T-helper 17 cell (primary cell): Measurements from ENCODE around the gene USP5. TPM values are rescaled to one million over a fixed set of nuclear protein-coding genes. Genes with fewer than 3 reads are reported as not detected.

Experiments used
- ATAC-seq: fragments of 150-1000 bp; cut with Tn5 transposase; 2 replicates; pipeline ENCODE4 v1.10.0; 2021; ENCODE audit warnings: mild to moderate bottlenecking, moderate library complexity
- DNase-seq, 3 donors: peaks; one replicate each; pipeline versions ENCODE4 v3.0.0 to v3.0.0-alpha.2; 2020 to 2021
- H3K9me3 ChIP-seq: one replicate; pipeline ENCODE4 v1.7.0; 2013; ENCODE audit warnings: low read length, mild to moderate bottlenecking; ENCODE audit not compliant: control insufficient read depth, poor library complexity, severe bottlenecking
- H3K27ac Mint-ChIP-seq: one replicate; pipeline ENCODE4 v1.8.0; 2022; ENCODE audit warnings: mild to moderate bottlenecking, moderate library complexity, mixed read lengths
- H3K27me3 Mint-ChIP-seq: one replicate; pipeline ENCODE4 v1.8.0; 2022; ENCODE audit warnings: mixed read lengths
- H3K36me3 Mint-ChIP-seq: one replicate; pipeline ENCODE4 v1.8.0; 2022; ENCODE audit warnings: low read depth, mixed read lengths
- H3K4me1 Mint-ChIP-seq: one replicate; pipeline ENCODE4 v1.8.0; 2022; ENCODE audit warnings: mild to moderate bottlenecking, mixed read lengths
- H3K4me3 Mint-ChIP-seq: one replicate; pipeline ENCODE4 v1.8.0; 2022; ENCODE audit warnings: mild to moderate bottlenecking, moderate library complexity, mixed read lengths
- total RNA-seq, 4 donors: library from RNA in 2 of 4; stranded (reverse) in 2 of 4; gene quantifications; one replicate each; pipeline ENCODE4 v1.2.3 and lab custom pipeline; 2022 to 2026

USP5 gene
- total RNA-seq, 2 donors from 2014 or later: 65.7 to 76.1 TPM

GRCh38 chr12:6821591-6822425 is 30.1 kb upstream of the USP5 start, which contains the start of gene GPR162:
GPR162 (plus strand) TSS chr12:6821821; CDS start chr12:6823899, 2,078 bp downstream.
- Mint-ChIP-seq H3K4me3 (peak within 1 kb of the TSS; percentile 83), H3K36me3 (peaks cover 14% of the 10 kb centered on the region), H3K27ac (no peak within 1 kb of the TSS), H3K27me3 (peaks cover 23% of the 10 kb centered on the region), H3K4me1 (peaks cover 24% of the 10 kb centered on the region)
- no peak for ATAC-seq
- no peak for DNase-seq
- H3K9me3 ChIP-seq: no peaks in the 10 kb centered on the region

DNA sequence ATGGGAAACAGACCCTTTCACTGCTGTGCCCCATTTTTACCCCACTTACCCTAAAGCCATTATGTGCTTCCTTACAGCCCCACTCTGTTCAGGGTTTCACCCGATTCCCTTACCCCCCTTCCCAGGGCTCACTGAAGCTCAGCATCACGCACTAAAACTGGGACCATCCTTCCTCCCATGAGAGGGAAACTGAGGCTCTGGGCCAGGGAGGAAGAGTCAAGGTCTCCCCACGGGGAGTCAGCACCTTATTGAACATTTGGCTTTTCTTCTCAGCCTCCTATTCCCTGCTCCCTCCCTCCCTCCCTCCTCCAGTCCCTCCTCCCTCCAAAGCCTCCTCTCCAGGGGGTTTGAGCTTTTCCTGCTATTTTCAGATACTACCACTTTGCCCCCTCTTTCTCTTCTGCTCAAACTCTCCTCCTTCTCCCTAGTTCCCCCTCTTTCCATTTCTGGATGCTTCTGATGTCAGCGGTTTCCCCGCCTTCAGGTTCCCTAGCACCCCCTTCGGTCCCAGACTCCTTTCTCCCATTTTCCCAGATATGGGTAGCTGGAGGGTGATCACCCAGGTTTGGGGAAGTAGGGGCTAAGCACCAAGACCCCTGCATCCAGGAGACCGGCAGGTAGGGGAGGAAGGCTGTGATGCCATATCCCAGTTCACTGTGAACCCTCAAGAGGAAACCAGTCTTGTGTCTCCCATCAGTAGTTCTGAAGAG is 29.4 kb upstream of the USP5 start:
- peaks cover 16% of the 10 kb centered on the region for H3K36me3 Mint-ChIP-seq
- H3K27me3 Mint-ChIP-seq: peaks cover 31% of the 10 kb centered on the region
- peaks cover 29% of the 10 kb centered on the region for H3K4me1 Mint-ChIP-seq
- no peaks in the 10 kb centered on the region for H3K9me3 ChIP-seq
- DNase-seq: no peak
- ATAC-seq: no peak
- peak overlapping the region; percentile 83 for H3K4me3 Mint-ChIP-seq
- H3K27ac Mint-ChIP-seq: no peak overlapping the region

- no peak for ATAC-seq
- Mint-ChIP-seq H3K4me1 (peaks cover 32% of the 10 kb centered on the region), H3K4me3 (no peak overlapping the region), H3K36me3 (peaks cover 11% of the 10 kb centered on the region), H3K27me3 (peaks cover 31% of the 10 kb centered on the region), H3K27ac (no peak overlapping the region)
- no peaks in the 10 kb centered on the region for H3K9me3 ChIP-seq
- DNase-seq: no peak
These were observed 28.5 kb upstream of the USP5 start for GRCh38 chr12:6823182-6824084.

DNA sequence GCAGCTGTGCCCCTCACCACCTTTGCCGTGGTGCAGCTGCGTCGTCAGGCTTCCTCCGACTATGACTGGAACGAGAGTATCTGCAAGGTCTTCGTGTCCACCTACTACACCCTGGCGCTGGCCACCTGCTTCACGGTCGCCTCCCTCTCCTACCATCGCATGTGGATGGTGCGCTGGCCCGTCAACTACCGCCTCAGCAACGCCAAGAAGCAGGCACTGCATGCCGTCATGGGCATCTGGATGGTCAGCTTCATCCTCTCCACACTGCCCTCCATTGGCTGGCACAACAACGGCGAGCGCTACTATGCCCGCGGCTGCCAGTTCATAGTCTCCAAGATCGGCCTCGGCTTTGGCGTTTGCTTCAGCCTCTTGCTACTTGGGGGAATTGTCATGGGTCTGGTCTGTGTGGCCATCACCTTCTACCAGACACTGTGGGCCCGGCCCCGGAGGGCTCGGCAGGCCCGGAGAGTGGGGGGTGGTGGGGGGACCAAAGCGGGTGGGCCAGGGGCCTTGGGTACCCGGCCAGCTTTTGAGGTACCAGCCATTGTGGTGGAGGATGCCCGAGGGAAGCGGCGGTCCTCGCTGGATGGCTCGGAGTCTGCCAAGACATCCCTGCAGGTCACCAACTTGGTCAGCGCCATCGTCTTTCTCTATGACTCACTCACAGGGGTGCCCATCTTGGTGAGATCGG is 27.7 kb upstream of the USP5 start:
- H3K27me3 Mint-ChIP-seq: peaks cover 35% of the 10 kb centered on the region
- H3K4me3 Mint-ChIP-seq: no peak overlapping the region
- H3K36me3 Mint-ChIP-seq: peaks cover 10% of the 10 kb centered on the region
- no peak overlapping the region for H3K27ac Mint-ChIP-seq
- no peak for ATAC-seq
- H3K9me3 ChIP-seq: no peaks in the 10 kb centered on the region
- peaks cover 36% of the 10 kb centered on the region for H3K4me1 Mint-ChIP-seq
- DNase-seq: no peak

- ATAC-seq (no peak), DNase-seq (no peak)
- Mint-ChIP-seq H3K36me3 (peaks cover 7% of the 10 kb centered on the region), H3K4me3 (no peak overlapping the region), H3K27ac (no peak overlapping the region), H3K27me3 (peaks cover 38% of the 10 kb centered on the region), H3K4me1 (peaks cover 36% of the 10 kb centered on the region)
- no peaks in the 10 kb centered on the region for H3K9me3 ChIP-seq
These were observed 27.0 kb upstream of the USP5 start for GRCh38 chr12:6824901-6825381.

DNA sequence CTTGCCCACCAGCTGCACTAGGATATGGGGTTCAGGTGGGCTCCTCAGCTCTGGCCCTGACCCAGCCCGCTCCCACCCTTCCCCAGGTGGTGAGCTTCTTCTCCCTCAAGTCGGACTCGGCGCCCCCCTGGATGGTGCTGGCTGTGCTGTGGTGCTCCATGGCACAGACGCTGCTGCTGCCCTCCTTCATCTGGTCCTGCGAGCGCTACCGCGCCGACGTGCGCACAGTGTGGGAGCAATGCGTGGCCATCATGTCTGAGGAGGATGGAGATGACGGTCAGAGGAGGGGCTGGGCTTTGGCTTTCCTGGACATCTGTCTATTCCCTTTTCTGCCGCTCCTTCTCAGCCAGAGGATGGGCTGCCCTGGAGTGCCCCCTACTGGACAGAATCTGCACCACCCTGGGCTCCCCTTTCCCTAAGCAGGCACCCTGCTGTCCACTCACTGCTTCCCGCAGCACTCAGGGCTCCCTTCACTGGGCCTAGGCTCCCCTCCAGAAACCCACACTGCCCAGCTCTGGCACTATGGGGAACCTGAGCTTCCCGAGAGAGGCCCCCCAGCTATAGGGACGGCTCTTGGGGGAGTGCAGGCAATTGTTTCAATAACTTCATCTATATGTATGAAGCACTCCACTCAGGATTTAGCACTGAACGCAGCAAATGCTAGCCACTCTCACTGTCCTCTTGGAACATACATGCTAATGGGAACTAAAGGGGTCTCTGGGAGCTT is 26.4 kb upstream of the USP5 start:
- no peaks in the 10 kb centered on the region for H3K9me3 ChIP-seq
- Mint-ChIP-seq H3K27me3 (peaks cover 38% of the 10 kb centered on the region), H3K4me3 (no peak overlapping the region), H3K27ac (no peak overlapping the region), H3K4me1 (peaks cover 33% of the 10 kb centered on the region), H3K36me3 (peaks cover 7% of the 10 kb centered on the region)
- peak; percentile 65 to 80 (median 66) for DNase-seq
- peak; percentile 74 for ATAC-seq

DNA sequence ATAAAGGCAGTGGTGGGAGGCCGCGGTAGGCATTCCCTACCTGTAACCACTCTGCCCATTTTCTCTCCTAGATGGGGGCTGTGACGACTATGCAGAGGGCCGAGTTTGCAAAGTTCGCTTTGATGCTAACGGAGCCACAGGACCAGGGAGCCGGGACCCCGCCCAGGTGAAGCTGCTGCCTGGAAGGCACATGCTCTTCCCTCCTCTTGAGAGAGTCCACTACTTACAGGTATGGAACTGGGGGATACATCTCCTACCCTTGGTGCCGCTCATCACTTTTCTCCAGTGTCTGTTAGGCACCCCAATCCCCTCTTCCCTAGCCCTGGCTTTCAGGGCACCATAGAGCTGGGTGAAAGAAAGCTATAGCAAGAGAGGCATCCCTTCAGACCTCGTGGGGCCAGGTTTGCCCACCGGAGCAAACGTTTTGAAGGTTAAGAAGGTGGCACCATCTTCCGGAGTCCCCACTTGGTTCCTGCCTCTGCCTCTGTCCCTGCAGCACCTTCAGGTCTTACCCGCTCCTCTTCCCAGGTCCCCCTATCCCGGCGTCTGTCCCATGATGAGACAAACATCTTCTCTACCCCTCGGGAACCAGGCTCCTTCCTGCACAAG is 25.7 kb upstream of the USP5 start:
- Mint-ChIP-seq H3K27me3 (peaks cover 44% of the 10 kb centered on the region), H3K27ac (no peak overlapping the region), H3K4me3 (no peak overlapping the region), H3K36me3 (peaks cover 7% of the 10 kb centered on the region), H3K4me1 (peaks cover 27% of the 10 kb centered on the region)
- ATAC-seq (no peak), DNase-seq (no peak)
- H3K9me3 ChIP-seq: no peaks in the 10 kb centered on the region

DNA sequence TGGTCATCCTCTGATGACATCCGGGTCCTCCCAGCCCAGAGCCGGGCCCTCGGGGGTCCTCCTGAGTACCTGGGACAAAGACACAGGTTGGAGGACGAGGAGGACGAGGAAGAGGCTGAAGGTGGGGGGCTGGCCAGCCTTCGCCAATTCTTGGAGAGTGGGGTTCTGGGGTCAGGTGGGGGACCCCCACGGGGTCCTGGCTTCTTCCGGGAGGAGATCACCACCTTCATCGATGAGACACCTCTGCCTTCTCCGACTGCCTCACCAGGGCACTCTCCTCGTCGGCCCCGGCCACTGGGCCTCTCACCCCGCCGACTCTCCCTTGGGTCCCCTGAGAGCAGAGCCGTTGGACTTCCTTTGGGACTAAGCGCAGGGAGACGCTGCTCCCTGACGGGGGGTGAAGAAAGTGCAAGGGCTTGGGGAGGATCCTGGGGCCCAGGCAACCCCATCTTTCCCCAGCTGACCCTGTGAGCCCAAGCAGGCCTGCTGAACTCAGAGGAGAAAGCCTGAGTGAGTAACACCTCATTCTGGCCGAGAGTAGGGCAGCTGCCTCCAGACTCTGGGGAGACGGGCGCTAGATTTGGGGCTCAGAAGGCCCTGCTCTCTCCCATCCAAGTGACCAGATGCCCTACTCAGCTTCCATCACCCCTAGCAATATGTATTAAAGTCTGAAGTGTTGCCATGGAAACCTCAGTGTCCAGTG is 25.1 kb upstream of the USP5 start:
- H3K9me3 ChIP-seq: no peaks in the 10 kb centered on the region
- ATAC-seq (no peak), DNase-seq (no peak)
- Mint-ChIP-seq H3K27me3 (peaks cover 50% of the 10 kb centered on the region), H3K4me3 (peak overlapping the region; percentile 70), H3K36me3 (peaks cover 7% of the 10 kb centered on the region), H3K4me1 (peaks cover 24% of the 10 kb centered on the region), H3K27ac (no peak overlapping the region)

- no peaks in the 10 kb centered on the region for H3K9me3 ChIP-seq
- DNase-seq: no peak
- H3K27me3 Mint-ChIP-seq: peaks cover 51% of the 10 kb centered on the region
- H3K4me1 Mint-ChIP-seq: peaks cover 22% of the 10 kb centered on the region
- ATAC-seq: no peak
- H3K36me3 Mint-ChIP-seq: peaks cover 7% of the 10 kb centered on the region
- H3K4me3 Mint-ChIP-seq: peak overlapping the region; percentile 70
- H3K27ac Mint-ChIP-seq: no peak overlapping the region
These were observed 24.5 kb upstream of the USP5 start for GRCh38 chr12:6827437-6827911.

DNA sequence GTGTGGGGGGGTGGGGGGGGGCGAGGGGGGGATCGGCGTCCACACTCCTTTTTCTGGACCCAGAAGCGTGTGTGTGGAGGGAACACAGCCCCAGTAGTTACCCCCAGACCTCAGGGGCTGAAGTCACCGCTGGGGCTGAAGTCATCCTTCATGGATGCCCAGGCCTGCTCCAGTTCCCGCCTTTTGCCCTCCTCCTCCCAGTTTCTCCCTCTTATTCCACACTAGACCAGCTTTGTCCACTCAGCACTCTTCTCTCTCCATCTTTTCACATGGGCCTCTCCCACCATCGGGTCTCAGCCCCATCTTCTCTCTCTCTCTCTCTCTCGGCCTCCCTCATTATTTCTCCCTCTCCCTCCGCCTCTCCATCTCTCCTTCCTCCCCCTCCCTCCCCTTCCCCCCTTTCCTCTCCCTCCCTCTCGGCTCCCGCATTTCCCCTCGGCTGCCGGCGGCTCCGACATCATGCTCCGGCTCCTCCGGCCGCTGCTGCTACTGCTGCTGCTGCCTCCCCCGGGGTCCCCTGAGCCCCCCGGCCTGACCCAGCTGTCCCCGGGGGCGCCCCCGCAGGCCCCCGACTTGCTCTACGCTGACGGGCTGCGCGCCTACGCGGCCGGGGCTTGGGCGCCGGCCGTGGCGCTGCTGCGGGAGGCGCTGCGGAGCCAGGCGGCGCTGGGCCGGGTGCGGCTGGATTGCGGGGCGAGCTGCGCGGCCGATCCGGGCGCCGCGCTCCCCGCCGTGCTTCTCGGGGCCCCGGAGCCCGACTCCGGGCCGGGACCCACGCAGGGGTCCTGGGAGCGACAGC is 23.8 kb upstream of the USP5 start, which contains the start of gene P3H3:
Gene P3H3 (plus strand): TSS at position 426 of the 799 bp plus-strand sequence. CDS start 34 bp downstream, at position 460.
- Mint-ChIP-seq H3K4me1 (peaks cover 22% of the 10 kb centered on the region), H3K27ac (peak within 1 kb of the TSS; percentile 92), H3K4me3 (peak within 1 kb of the TSS; percentile 95), H3K36me3 (peaks cover 7% of the 10 kb centered on the region), H3K27me3 (peaks cover 51% of the 10 kb centered on the region)
- no peaks in the 10 kb centered on the region for H3K9me3 ChIP-seq
- DNase-seq (peak in 1 of 3 donors; percentile 25), ATAC-seq (peak; percentile 58)
